NCI-H1436 (cell line): ENCODE measurements around the gene HTATIP2.
A peak's percentile ranks its signal among the peaks of the same experiment; 100 is the strongest.
"Not testable (repeated sequence)": the region's sequence is repeated elsewhere in the genome, so short reads cannot be mapped to it uniquely, and the experiment has no call there.

Experiments used
- DNase-seq: peaks from one replicate; lab custom pipeline; 2025; lab: John Stamatoyannopoulos, UW

HTATIP2 gene

GRCh38 chr11:20372081-20372626 is 8.6 kb downstream of the HTATIP2 start:
- no peak for DNase-seq

- no peak for DNase-seq
Measured at GRCh38 chr11:20373147-20373546, 9.6 kb downstream of the HTATIP2 start.

- DNase-seq: no peak
Measured at GRCh38 chr11:20373568-20374209, 10.2 kb downstream of the HTATIP2 start.

GRCh38 chr11:20374741-20375300 is 11.3 kb downstream of the HTATIP2 start:
- no peak for DNase-seq

GRCh38 chr11:20376162-20376730 is 12.7 kb downstream of the HTATIP2 start:
- DNase-seq: no peak

- DNase-seq: not testable (repeated sequence)
Measured at GRCh38 chr11:20385996-20386395, 22.5 kb downstream of the HTATIP2 start.

- DNase-seq: peak; percentile 94
Measured at GRCh38 chr11:20387261-20388095, 24.0 kb downstream of the HTATIP2 start, which contains the start of gene PRMT3. TSS of gene PRMT3 (plus strand) at chr11:20387716. CDS start at chr11:20387747, 31 bp downstream.

- DNase-seq: no peak
Measured at GRCh38 chr11:20388096-20389055, 24.9 kb downstream of the HTATIP2 start.

- DNase-seq: peak; percentile 76
Measured at GRCh38 chr11:20397281-20397680, 33.8 kb downstream of the HTATIP2 start.

- no peak for DNase-seq
Measured at GRCh38 chr11:20399498-20399897, 36.0 kb downstream of the HTATIP2 start.

GRCh38 chr11:20403059-20403458 is 39.5 kb downstream of the HTATIP2 start:
- DNase-seq: no peak

- DNase-seq: no peak
Measured at GRCh38 chr11:20406484-20406883, 43.0 kb downstream of the HTATIP2 start.

GRCh38 chr11:20407344-20407743 is 43.8 kb downstream of the HTATIP2 start:
- no peak for DNase-seq

GRCh38 chr11:20415432-20415831 is 51.9 kb downstream of the HTATIP2 start:
- DNase-seq: no peak

- no peak for DNase-seq
Measured at GRCh38 chr11:20417771-20418170, 54.3 kb downstream of the HTATIP2 start.

- no peak for DNase-seq
Measured at GRCh38 chr11:20421946-20422345, 58.4 kb downstream of the HTATIP2 start.

GRCh38 chr11:20429216-20429615 is 65.7 kb downstream of the HTATIP2 start:
- DNase-seq: no peak
